Keratinocyte (primary cell): ENCODE measurements around the gene C1GALT1C1L. TPM values are rescaled to one million over a fixed set of nuclear protein-coding genes. Genes with fewer than 3 reads are reported as not detected.

Source experiments
- DNase-seq: peaks from one replicate; pipeline ENCODE4 v3.0.0-alpha.2; 2011; ENCODE audit warnings: low read depth, missing footprints, low spot score
- FAIRE-seq: peaks from 2 replicates; lab custom pipeline; 2011; peaks lifted over from hg19 to GRCh38; lab: Jason Lieb, UNC
- H2AFZ ChIP-seq: 2 replicates; pipeline ENCODE4 v1.6.0; 2012; ENCODE audit warnings: low read length, control low read depth, inconsistent platforms; ENCODE audit not compliant: control insufficient read depth
- H3K27ac ChIP-seq: 2 replicates; pipeline ENCODE4 v1.5.1; 2011; ENCODE audit warnings: low read length; ENCODE audit not compliant: control insufficient read depth, insufficient read depth
- H3K27me3 ChIP-seq: 3 replicates; pipeline ENCODE4 v1.6.0; 2011; ENCODE audit warnings: low read length; ENCODE audit not compliant: control insufficient read depth, insufficient read depth; ENCODE audit errors: extremely low read depth
- H3K36me3 ChIP-seq, 2 experiments: 2 replicates in 1 of 2; 3 replicates in 1 of 2; pipeline ENCODE4 v1.5.1; 2011; ENCODE audit warnings: low read length in 2 of 2, mild to moderate bottlenecking in 1 of 2; ENCODE audit not compliant: control insufficient read depth in 2 of 2, insufficient read depth in 2 of 2; ENCODE audit errors: extremely low read depth in 1 of 2
- H3K4me1 ChIP-seq: 3 replicates; pipeline ENCODE4 v1.5.1; 2011; ENCODE audit warnings: low read length; ENCODE audit not compliant: control insufficient read depth, insufficient read depth; ENCODE audit errors: extremely low read depth
- H3K4me2 ChIP-seq: 3 replicates; pipeline ENCODE4 v1.6.0; 2011; ENCODE audit warnings: low read depth, low read length; ENCODE audit not compliant: control insufficient read depth, insufficient read depth; ENCODE audit errors: extremely low read depth
- H3K4me3 ChIP-seq, 3 experiments: fragments of 200-600 bp in 1 of 3; sonication (generic) in 1 of 3; 2 replicates in 2 of 3; 3 replicates in 1 of 3; pipeline ENCODE4 v1.5.1; 2011 to 2016; ENCODE audit warnings: low read length in 3 of 3, mild to moderate bottlenecking in 3 of 3, control low read depth in 2 of 3, inconsistent platforms in 1 of 3, low read depth in 1 of 3, mixed read lengths in 1 of 3, mixed run types in 1 of 3, moderate library complexity in 1 of 3; ENCODE audit not compliant: control insufficient read depth in 2 of 3, insufficient read depth in 2 of 3; ENCODE audit errors: extremely low read depth in 1 of 3
- H3K79me2 ChIP-seq: 2 replicates; pipeline ENCODE4 v1.6.0; 2012; ENCODE audit warnings: low read length; ENCODE audit not compliant: control insufficient read depth, insufficient read depth
- H3K9ac ChIP-seq: 3 replicates; pipeline ENCODE4 v1.6.0; 2011; ENCODE audit warnings: low read length; ENCODE audit not compliant: control insufficient read depth, insufficient read depth; ENCODE audit errors: extremely low read depth
- H3K9me1 ChIP-seq: 3 replicates; pipeline ENCODE4 v1.6.0; 2011; ENCODE audit warnings: low read length; ENCODE audit not compliant: control insufficient read depth, insufficient read depth; ENCODE audit errors: extremely low read depth
- H3K9me3 ChIP-seq: 2 replicates; pipeline ENCODE4 v1.5.1; 2012; ENCODE audit warnings: low read depth, low read length; ENCODE audit not compliant: control insufficient read depth
- H4K20me1 ChIP-seq: 3 replicates; pipeline ENCODE4 v1.6.0; 2011; ENCODE audit warnings: low read length; ENCODE audit not compliant: control insufficient read depth, insufficient read depth; ENCODE audit errors: extremely low read depth
- EZH2 ChIP-seq: IDR thresholded peaks from one replicate; pipeline ENCODE4 v1.6.1; 2012; ENCODE audit warnings: inconsistent platforms, mild to moderate bottlenecking, low read length, moderate library complexity
- dilution Hi-C: fragments of 300-500 bp; cut with MboI; formaldehyde crosslinking; loops from one replicate; pipeline ENCODE4 v1.7.0; 2020; ENCODE audit warnings: low sequenced_read_pairs; ENCODE audit not compliant: extremely low pct_ligation_motif_present
- polyA plus RNA-seq, 5 experiments: library from polyadenylated mRNA; depleted of rRNA in 3 of 5; stranded (reverse) in 3 of 5; stranded (forward) in 1 of 5; unstranded in 1 of 5; fragments of >200 nt; gene quantifications; 1 replicate in 1 of 5; 2 replicates in 3 of 5; 3 replicates in 1 of 5; pipeline versions ENCODE4 v1.2.1 to v1.2.3, GENCODE V29; 2011 to 2012; ENCODE audit warnings: missing spikeins in 2 of 5, low read depth in 1 of 5, low replicate concordance in 1 of 5
- TF ChIP-seq, protein P1 (sequence below), 3 experiments: IDR thresholded peaks in 1 of 3; conservative IDR thresholded peaks in 1 of 3; optimal IDR thresholded peaks in 1 of 3; 2 replicates in 2 of 3; 3 replicates in 1 of 3; pipeline versions ENCODE3 to v1.5.1; 2011; ENCODE audit warnings: low read length in 3 of 3, mild to moderate bottlenecking in 3 of 3, moderate library complexity in 2 of 3, control low read depth in 1 of 3, inconsistent platforms in 1 of 3; ENCODE audit not compliant: insufficient read depth in 2 of 3; ENCODE audit errors: extremely low read depth in 1 of 3

The C1GALT1C1L gene
- polyA plus RNA-seq, 1 donor (not counting 4 experiments of a cell fraction or from before 2014, with no cell fraction given) = 0.28 TPM

DNA sequence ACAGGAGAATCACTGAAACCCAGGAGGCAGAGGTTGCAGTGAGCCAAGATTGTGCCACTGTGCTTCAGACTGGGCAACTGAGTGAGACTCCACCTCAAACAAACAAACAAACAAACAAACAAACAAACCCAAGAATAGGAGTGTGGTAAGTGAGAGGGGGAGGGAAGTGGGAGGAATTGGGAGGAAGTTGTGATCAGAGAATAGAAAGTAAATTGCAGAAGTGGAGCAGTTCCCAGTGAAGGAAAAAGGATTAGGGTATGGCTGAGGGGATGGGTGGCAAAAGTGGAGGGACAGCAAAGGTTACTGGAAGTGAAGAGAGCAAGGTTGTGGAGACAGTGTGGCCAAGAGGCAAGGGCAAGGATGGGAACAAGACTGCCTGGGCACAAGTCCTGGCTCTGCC is 41.1 kb upstream of the C1GALT1C1L start:
- Histone ChIP-seq H3K4me1 (peaks cover 5% of the 10 kb centered on the region), H3K27ac (no peak overlapping the region), H3K79me2 (no peaks in the 10 kb centered on the region), H3K9me1 (no peaks in the 10 kb centered on the region), H3K36me3 (no peaks in the 10 kb centered on the region), H3K9ac (no peak overlapping the region), H3K4me3 (no peak overlapping the region), H3K4me2 (no peak overlapping the region), H4K20me1 (no peaks in the 10 kb centered on the region), H3K9me3 (no peaks in the 10 kb centered on the region), H2AFZ (no peak overlapping the region), H3K27me3 (no peaks in the 10 kb centered on the region)
- FAIRE-seq (no peak), DNase-seq (no peak)
- dilution Hi-C loops = no loop called here
- TF ChIP-seq, protein P1, sequence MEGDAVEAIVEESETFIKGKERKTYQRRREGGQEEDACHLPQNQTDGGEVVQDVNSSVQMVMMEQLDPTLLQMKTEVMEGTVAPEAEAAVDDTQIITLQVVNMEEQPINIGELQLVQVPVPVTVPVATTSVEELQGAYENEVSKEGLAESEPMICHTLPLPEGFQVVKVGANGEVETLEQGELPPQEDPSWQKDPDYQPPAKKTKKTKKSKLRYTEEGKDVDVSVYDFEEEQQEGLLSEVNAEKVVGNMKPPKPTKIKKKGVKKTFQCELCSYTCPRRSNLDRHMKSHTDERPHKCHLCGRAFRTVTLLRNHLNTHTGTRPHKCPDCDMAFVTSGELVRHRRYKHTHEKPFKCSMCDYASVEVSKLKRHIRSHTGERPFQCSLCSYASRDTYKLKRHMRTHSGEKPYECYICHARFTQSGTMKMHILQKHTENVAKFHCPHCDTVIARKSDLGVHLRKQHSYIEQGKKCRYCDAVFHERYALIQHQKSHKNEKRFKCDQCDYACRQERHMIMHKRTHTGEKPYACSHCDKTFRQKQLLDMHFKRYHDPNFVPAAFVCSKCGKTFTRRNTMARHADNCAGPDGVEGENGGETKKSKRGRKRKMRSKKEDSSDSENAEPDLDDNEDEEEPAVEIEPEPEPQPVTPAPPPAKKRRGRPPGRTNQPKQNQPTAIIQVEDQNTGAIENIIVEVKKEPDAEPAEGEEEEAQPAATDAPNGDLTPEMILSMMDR (optimal IDR thresholded peaks at IDR 0.05 in 1 of 3, IDR thresholded peaks at IDR 0.05 in 1 of 3, conservative IDR thresholded peaks at IDR 0.05 in 1 of 3; ENCODE audit: extremely low read depth in 1 of 3, insufficient read depth in 2 of 3, low read length in 3 of 3) = no peak
- TF ChIP-seq EZH2 = no peak

GRCh38 chr2:43715300-43716098 is 39.3 kb upstream of the C1GALT1C1L start:
- Histone ChIP-seq H3K4me2 (no peak overlapping the region), H3K36me3 (no peaks in the 10 kb centered on the region), H3K9me1 (no peaks in the 10 kb centered on the region), H3K9ac (no peak overlapping the region), H2AFZ (no peak overlapping the region), H3K27ac (no peak overlapping the region), H4K20me1 (no peaks in the 10 kb centered on the region), H3K4me1 (peaks cover 5% of the 10 kb centered on the region), H3K9me3 (no peaks in the 10 kb centered on the region), H3K4me3 (no peak overlapping the region), H3K79me2 (no peaks in the 10 kb centered on the region), H3K27me3 (no peaks in the 10 kb centered on the region)
- FAIRE-seq (no peak), DNase-seq (no peak)
- TF ChIP-seq, protein P1 (optimal IDR thresholded peaks at IDR 0.05 in 1 of 3, IDR thresholded peaks at IDR 0.05 in 1 of 3, conservative IDR thresholded peaks at IDR 0.05 in 1 of 3; ENCODE audit: extremely low read depth in 1 of 3, insufficient read depth in 2 of 3, low read length in 3 of 3) = no peak
- no peak for TF ChIP-seq EZH2
- dilution Hi-C loops = no loop called here
